Mammary epithelial cell (primary cell): ENCODE results near the gene TENM4.

Source experiments
- CTCF ChIP-seq, 2 donors: IDR thresholded peaks in 1 of 2; conservative IDR thresholded peaks in 1 of 2; 2 replicates each; pipeline ENCODE4 v1.5.1; 2011 to 2012; ENCODE audit warnings: inconsistent platforms in 2 of 2, low read length in 2 of 2, mild to moderate bottlenecking in 2 of 2, control low read depth in 1 of 2, low read depth in 1 of 2; ENCODE audit not compliant: insufficient read depth in 1 of 2; ENCODE audit errors: extremely low read depth in 1 of 2
- EZH2 ChIP-seq: IDR thresholded peaks from 2 replicates; pipeline ENCODE4 v1.6.1; 2012; ENCODE audit warnings: low read length, inconsistent platforms, borderline replicate concordance

- TF ChIP-seq CTCF (conservative IDR thresholded peaks at IDR 0.05 in 1 of 2, IDR thresholded peaks at IDR 0.05 in 1 of 2; ENCODE audit: extremely low read depth in 1 of 2, insufficient read depth in 1 of 2, low read depth in 1 of 2, low read length in 2 of 2) (no peak), EZH2 (no peak)
Measured at GRCh38 chr11:78869293-78869692, 571.5 kb downstream of the TENM4 start.
